RWPE1 (cell line): ENCODE measurements around the gene KRT78.

Experiments used
- CTCF ChIA-PET: fragments of 350-600 bp; sonication (Branson Sonifier 250); formaldehyde crosslinking; extraction: SDS; loops from one replicate; lab custom pipeline; 2021; lab: Yijun Ruan, JAX
- POLR2A ChIA-PET: fragments of 400-600 bp; formaldehyde crosslinking; extraction: SDS; loops from one replicate; lab custom pipeline; 2020; ENCODE audit warnings: antibody characterized with exemption; ENCODE audit not compliant: low non-redundant PET; lab: Yijun Ruan, JAX
- DNase-seq: peaks from one replicate; pipeline ENCODE4 v3.0.0; 2012; ENCODE audit warnings: low spot score
- H3K27ac ChIP-seq: fragments of 450-650 bp; 2 replicates; pipeline ENCODE4 v1.5.1; 2017
- CTCF ChIP-seq: fragments of 450-650 bp; conservative IDR thresholded peaks from 2 replicates; pipeline ENCODE4 v1.5.1; 2017; ENCODE audit warnings: low read depth, mild to moderate bottlenecking

KRT78 gene

GRCh38 chr12:52836491-52837412 lies 12.0 kb downstream of the KRT78 start:
- no peak for DNase-seq
- no peak for TF ChIP-seq CTCF
- ChIA-PET POLR2A (no interaction called here), CTCF (interaction anchor here (0.6 to 0.7 kb wide), 2 partner anchors 29 to 703 kb away, joined by 3 read pairs; no protein-coding TSS in a partner anchor)
- H3K27ac ChIP-seq = no peak overlapping the region

- POLR2A ChIA-PET = no interaction called here
- no peak for TF ChIP-seq CTCF
- H3K27ac ChIP-seq = no peak overlapping the region
- CTCF ChIA-PET = no interaction called here
- DNase-seq = no peak
Observed at GRCh38 chr12:52836042-52836466, 12.7 kb downstream of the KRT78 start.

DNA sequence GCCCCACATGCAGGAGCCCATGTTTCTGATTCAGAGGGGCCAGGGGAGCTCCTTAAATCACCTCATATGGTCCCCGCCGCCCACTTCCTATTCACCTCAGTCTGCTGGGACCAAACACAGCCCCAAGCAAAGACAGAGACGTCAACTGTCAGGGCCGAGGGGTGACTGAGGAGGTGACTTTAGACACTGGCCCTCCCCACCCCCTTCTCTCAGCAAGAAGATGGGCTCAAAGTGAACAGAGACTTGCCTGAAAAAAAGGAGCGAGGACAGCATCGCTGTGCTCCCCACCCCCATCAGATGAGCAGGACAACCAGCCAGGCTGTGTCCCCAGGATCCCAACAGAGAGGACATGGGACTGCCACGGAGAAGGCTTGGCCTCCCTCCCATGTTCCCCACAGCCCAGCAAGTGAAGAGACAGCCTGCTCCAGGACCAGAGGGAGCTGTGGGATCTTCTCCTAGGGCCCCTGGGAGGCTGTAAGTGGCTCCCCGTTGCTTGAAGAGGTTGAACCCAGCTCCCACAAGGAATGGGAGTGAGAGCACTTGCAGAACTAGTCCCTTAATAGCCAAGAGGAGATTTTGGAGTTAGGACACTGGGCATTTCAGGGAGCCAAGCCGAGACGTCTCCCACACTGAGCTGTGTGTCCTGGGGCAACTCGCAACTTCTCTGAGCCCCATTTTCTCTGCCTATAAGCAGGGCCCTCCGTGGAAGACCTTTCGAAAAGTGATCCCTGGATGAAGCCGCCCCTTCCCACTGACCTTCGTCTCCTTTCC lies 13.3 kb downstream of the KRT78 start:
- ChIA-PET CTCF (no interaction called here), POLR2A (no interaction called here)
- DNase-seq = no peak
- TF ChIP-seq CTCF = no peak
- no peak overlapping the region for H3K27ac ChIP-seq

- H3K27ac ChIP-seq = no peak overlapping the region
- DNase-seq = no peak
- CTCF ChIA-PET = interaction anchor here (1.1 kb wide), 1 partner anchor 462 kb away, joined by 3 read pairs; no protein-coding TSS in a partner anchor
- POLR2A ChIA-PET = no interaction called here
- TF ChIP-seq CTCF = no peak
Observed at GRCh38 chr12:52834727-52835001, 14.1 kb downstream of the KRT78 start.

GRCh38 chr12:52833922-52834726 lies 14.7 kb downstream of the KRT78 start, which contains the start of gene KRT79:
Gene KRT79, minus strand, starts transcription at chr12:52834311. Its CDS starts 51 bp downstream, at chr12:52834260.
- DNase-seq = no peak
- POLR2A ChIA-PET = no interaction called here
- TF ChIP-seq CTCF = no peak
- CTCF ChIA-PET = interaction anchor here (0.5 to 1.1 kb wide), 4 partner anchors 237 to 678 kb away, joined by 3 to 6 read pairs (median 4); no protein-coding TSS in a partner anchor
- H3K27ac ChIP-seq = no peak within 1 kb of the TSS
